ENCODE measurements around the gene ZNF385D. TPM values are rescaled to one million over a fixed set of nuclear protein-coding genes. Genes with fewer than 3 reads are reported as not detected.

ZNF385D gene
- total RNA-seq, 4 donors from 2014 or later = 0.41 to 5.0 (median 1.6) TPM

- H3K4me3 ChIP-seq = no peak overlapping the region
- no peaks in the 10 kb centered on the region for H3K4me1 ChIP-seq
- ATAC-seq (no peak), DNase-seq (no peak)
- no peaks in the 10 kb centered on the region for H3K36me3 ChIP-seq
- no peaks in the 10 kb centered on the region for H3K9me3 ChIP-seq
- TF ChIP-seq POLR2A (IDR thresholded peaks at IDR 0.05) (no peak), CTCF (IDR thresholded peaks at IDR 0.05 in 4 of 5, conservative IDR thresholded peaks at IDR 0.05 in 1 of 5) (no peak)
- no peaks in the 10 kb centered on the region for H3K27me3 ChIP-seq
- in situ Hi-C loops (cut with MboI; ENCODE audit: low sequenced_read_pairs in 4 of 4) = no loop called here
- H3K27ac ChIP-seq = no peak overlapping the region
- intact Hi-C loops (cut with DNase I; ENCODE audit: low total_unique reads) = no loop called here
Observed at GRCh38 chr3:21564531-21564930, 186.5 kb downstream of the ZNF385D start.

GRCh38 chr3:21562243-21562642 lies 188.8 kb downstream of the ZNF385D start:
- TF ChIP-seq CTCF (IDR thresholded peaks at IDR 0.05 in 4 of 5, conservative IDR thresholded peaks at IDR 0.05 in 1 of 5) = no peak
- no peak for TF ChIP-seq POLR2A (IDR thresholded peaks at IDR 0.05)
- no peaks in the 10 kb centered on the region for H3K27me3 ChIP-seq
- no peak overlapping the region for H3K4me3 ChIP-seq
- no peak for ATAC-seq
- no peaks in the 10 kb centered on the region for H3K4me1 ChIP-seq
- in situ Hi-C loops (cut with MboI; ENCODE audit: low sequenced_read_pairs in 4 of 4) (no loop called here), intact Hi-C loops (cut with DNase I; ENCODE audit: low total_unique reads) (no loop called here)
- H3K9me3 ChIP-seq = no peaks in the 10 kb centered on the region
- H3K27ac ChIP-seq = no peak overlapping the region
- DNase-seq = no peak
- no peaks in the 10 kb centered on the region for H3K36me3 ChIP-seq

- in situ Hi-C loops (cut with MboI; ENCODE audit: low sequenced_read_pairs in 4 of 4) = no loop called here
- Histone ChIP-seq H3K9me3 (no peaks in the 10 kb centered on the region), H3K4me3 (no peak overlapping the region), H3K27ac (no peak overlapping the region), H3K36me3 (no peaks in the 10 kb centered on the region), H3K4me1 (no peaks in the 10 kb centered on the region), H3K27me3 (no peaks in the 10 kb centered on the region)
- intact Hi-C loops (cut with DNase I; ENCODE audit: low total_unique reads) = no loop called here
- TF ChIP-seq POLR2A (IDR thresholded peaks at IDR 0.05) (no peak), CTCF (IDR thresholded peaks at IDR 0.05 in 4 of 5, conservative IDR thresholded peaks at IDR 0.05 in 1 of 5) (no peak)
- no peak for DNase-seq
- ATAC-seq = no peak
Observed at GRCh38 chr3:21561472-21561871, 189.5 kb downstream of the ZNF385D start.

- DNase-seq = no peak
- in situ Hi-C loops (cut with MboI; ENCODE audit: low sequenced_read_pairs in 4 of 4) (no loop called here), intact Hi-C loops (cut with DNase I; ENCODE audit: low total_unique reads) (no loop called here)
- Histone ChIP-seq H3K27me3 (no peaks in the 10 kb centered on the region), H3K27ac (no peak overlapping the region), H3K9me3 (no peaks in the 10 kb centered on the region), H3K4me3 (no peak overlapping the region), H3K4me1 (no peaks in the 10 kb centered on the region), H3K36me3 (no peaks in the 10 kb centered on the region)
- no peak for ATAC-seq
- TF ChIP-seq CTCF (IDR thresholded peaks at IDR 0.05 in 4 of 5, conservative IDR thresholded peaks at IDR 0.05 in 1 of 5) (no peak), POLR2A (IDR thresholded peaks at IDR 0.05) (no peak)
Observed at GRCh38 chr3:21551019-21551418, 200.0 kb downstream of the ZNF385D start.

- Histone ChIP-seq H3K36me3 (no peaks in the 10 kb centered on the region), H3K27ac (no peak overlapping the region), H3K4me1 (no peaks in the 10 kb centered on the region), H3K27me3 (no peaks in the 10 kb centered on the region), H3K9me3 (no peaks in the 10 kb centered on the region), H3K4me3 (no peak overlapping the region)
- intact Hi-C loops (cut with DNase I; ENCODE audit: low total_unique reads) = no loop called here
- in situ Hi-C loops (cut with MboI; ENCODE audit: low sequenced_read_pairs in 4 of 4) = no loop called here
- DNase-seq = no peak
- TF ChIP-seq CTCF (IDR thresholded peaks at IDR 0.05 in 4 of 5, conservative IDR thresholded peaks at IDR 0.05 in 1 of 5) (no peak), POLR2A (IDR thresholded peaks at IDR 0.05) (no peak)
- ATAC-seq = no peak
Observed at GRCh38 chr3:21544076-21544462, 206.9 kb downstream of the ZNF385D start.

All from gastrocnemius medialis (tissue), 4 donors.